Eye (tissue), 1 donor: ENCODE data around the gene NPHP4.

Source experiments
- DNase-seq: peaks from one replicate; pipeline ENCODE4 v3.0.0-alpha.2; 2015

NPHP4 gene

DNA sequence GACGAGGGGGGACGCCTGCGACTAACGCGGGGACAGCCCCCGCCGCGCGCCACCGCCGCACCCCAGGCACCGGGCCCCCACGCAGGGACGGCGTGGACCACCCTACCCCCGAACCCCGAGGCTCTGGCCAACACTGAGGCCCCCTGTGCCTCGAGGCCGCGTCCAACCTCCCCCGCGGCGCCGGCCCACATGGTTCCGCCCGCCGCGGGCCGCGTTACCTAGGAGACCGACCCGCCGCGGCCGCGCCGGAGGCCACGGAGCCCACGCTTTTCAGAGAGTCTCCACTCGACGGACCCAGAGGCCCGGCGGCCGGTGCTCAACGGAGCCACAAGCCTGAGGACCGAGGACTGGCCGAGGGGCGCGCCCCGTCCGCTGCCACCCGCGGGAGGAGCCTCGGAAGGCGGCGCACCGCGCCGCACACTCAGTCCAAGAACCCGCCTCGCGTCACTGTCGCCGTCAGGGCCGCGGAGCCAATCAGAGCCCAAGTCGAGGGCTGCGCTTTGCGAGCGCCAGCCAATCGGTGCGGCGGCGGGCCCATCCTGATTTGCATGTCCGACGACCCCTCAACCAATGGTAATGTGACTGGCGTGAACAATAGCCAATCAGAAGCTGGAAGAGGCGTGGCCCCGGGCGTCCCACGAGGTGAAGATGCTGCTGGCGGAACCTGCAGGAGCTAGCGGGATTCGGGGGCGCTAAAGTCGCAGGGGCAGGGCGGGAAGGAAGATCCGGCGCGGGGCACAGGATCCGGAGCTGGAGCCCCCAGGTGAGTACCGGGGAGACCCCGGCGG lies at the start of gene NPHP4:
NPHP4 (minus strand) TSS at position 400 of the 788 bp plus-strand sequence. CDS start 6,136 bp downstream, outside the sequence.
- DNase-seq = peak; percentile 100

GRCh38 chr1:6041432-6042062 lies 49.3 kb upstream of the NPHP4 start:
- DNase-seq = peak; percentile 45

- no peak for DNase-seq
These were observed 48.7 kb upstream of the NPHP4 start for GRCh38 chr1:6040861-6041415.

- DNase-seq = no peak
These were observed 48.2 kb upstream of the NPHP4 start for GRCh38 chr1:6040444-6040843.

- DNase-seq = no peak
These were observed 46.8 kb upstream of the NPHP4 start for GRCh38 chr1:6039031-6039430.

GRCh38 chr1:6038603-6039002 lies 46.4 kb upstream of the NPHP4 start:
- no peak for DNase-seq

DNA sequence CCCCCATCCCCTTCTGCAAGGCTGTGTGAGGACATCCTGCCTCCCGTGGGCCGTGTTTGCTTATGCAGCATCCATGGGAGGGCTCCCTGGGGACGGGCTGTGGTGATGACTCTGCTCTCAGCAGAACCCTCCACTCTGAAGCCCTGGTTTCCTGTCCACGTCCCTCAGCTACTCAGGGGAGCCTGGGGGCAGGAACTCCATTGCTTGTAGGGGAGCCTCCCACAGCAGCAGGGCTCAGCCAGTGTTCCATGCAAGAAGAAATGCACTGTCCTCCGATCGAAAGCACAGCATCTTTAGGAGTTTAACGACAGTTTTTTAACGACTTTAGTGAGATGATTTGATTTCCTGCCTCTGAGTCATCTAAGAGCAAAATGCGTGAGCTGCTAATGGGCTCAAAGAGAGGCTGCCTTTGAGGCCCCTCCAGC lies 45.1 kb upstream of the NPHP4 start:
- DNase-seq = no peak

GRCh38 chr1:6035719-6036118 lies 43.5 kb upstream of the NPHP4 start:
- DNase-seq = no peak

DNA sequence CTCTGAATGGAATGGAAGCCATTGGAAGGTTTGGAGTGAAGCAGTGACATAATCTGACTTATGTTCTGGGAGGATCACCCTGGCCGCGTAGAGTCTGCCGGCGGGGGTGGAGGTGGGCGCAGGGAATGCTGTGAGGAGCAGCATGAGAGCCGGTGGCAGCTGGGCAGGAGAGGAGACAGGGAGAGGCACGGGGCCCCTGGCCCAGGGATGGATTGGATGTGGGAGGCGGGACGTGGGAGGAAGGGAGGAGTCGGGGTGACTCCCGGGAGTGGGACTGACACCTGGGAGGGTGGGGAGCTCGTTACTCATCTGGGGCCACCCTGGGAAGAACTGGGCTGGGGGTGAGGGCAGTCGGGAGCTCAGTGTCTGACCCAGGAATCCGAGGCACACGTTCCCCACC lies 43.1 kb upstream of the NPHP4 start:
- no peak for DNase-seq

- DNase-seq = no peak
These were observed 42.5 kb upstream of the NPHP4 start for GRCh38 chr1:6034750-6035096.

DNA sequence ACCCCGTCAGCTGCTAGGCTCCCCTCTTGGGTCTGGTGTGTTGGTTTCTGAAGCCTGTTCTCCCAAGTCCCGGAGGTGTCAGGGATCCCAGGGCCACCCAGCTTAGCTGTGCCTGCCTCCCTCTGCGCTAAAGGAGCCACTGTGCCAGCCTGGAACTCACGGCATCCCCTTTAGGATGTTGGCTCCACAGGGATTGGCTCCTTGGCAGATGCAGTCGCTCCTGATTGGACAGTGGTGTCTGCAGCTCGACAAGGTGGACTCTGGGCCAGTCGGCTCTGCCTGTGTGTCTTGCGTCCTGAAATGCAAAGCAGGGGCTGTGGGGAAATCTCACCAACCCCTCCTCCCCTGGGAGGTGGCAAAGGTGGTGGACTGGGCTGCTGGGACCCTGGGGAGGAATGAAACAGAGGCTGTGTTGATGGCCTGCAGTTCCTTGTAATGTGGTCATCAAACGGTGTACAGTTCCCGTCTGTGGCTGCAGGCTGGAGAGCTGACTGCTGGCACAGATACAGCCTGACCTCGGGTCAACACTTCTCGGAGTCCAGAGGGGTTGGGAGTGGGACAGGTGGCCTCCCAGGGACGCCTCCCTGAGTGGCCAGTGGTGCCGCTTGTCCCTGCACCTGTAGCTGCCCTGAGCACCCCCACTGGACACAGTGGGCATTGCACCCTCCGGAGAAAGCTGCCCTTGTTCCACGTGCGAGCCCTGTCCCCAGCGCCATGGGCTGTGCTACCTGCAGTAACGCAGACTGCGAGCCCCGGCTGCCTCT lies 41.9 kb upstream of the NPHP4 start:
- DNase-seq = peak; percentile 75

- no peak for DNase-seq
These were observed 40.9 kb upstream of the NPHP4 start for GRCh38 chr1:6033124-6033523.

GRCh38 chr1:6030547-6031261 lies 38.5 kb upstream of the NPHP4 start:
- DNase-seq = no peak

- no peak for DNase-seq
These were observed 37.9 kb upstream of the NPHP4 start for GRCh38 chr1:6030132-6030531.

- no peak for DNase-seq
These were observed 37.1 kb upstream of the NPHP4 start for GRCh38 chr1:6029351-6029750.

DNA sequence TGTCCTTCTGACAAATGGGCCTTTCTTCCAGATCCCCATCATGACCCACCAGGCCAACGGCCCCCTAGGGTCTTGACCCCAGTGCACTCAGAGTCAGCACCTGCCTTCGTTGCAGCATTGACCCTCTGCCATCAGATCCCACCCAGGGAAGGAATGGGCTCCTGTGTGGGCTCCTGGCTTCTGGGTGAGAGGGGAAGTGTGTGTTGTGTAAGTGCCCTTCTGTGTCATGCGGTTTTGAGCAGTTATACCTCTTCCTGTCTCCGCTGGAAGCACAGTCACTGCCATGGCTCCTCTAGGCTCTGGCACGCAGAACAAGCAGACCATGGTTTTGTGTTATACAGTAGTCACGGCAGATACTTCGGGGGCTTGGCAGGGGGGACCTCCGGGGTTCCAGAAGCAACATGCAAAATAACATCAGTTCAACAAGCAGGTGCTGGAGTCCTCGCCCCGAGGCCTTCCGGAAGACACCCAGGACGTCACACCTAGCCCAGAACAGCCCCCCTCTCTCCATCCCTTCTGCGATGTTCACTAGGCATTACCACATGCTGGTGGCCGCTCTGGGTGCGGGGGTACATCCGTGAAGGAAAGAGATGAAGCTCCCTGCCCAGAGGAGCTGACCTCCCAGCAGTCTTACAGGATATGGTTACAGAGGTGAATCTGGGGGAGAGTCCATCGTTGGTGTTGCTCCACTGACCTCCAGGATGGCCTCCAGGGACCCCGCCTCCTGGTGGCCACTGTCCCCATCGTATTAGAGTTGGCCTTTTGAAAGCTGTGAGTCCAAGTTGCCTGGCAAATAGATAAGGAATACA lies 36.0 kb upstream of the NPHP4 start:
- DNase-seq = no peak

GRCh38 chr1:6027591-6027990 lies 35.4 kb upstream of the NPHP4 start:
- no peak for DNase-seq

GRCh38 chr1:6026095-6026809 lies 34.0 kb upstream of the NPHP4 start:
- DNase-seq = peak; percentile 55

GRCh38 chr1:6025269-6026094 lies 33.3 kb upstream of the NPHP4 start:
- no peak for DNase-seq

DNA sequence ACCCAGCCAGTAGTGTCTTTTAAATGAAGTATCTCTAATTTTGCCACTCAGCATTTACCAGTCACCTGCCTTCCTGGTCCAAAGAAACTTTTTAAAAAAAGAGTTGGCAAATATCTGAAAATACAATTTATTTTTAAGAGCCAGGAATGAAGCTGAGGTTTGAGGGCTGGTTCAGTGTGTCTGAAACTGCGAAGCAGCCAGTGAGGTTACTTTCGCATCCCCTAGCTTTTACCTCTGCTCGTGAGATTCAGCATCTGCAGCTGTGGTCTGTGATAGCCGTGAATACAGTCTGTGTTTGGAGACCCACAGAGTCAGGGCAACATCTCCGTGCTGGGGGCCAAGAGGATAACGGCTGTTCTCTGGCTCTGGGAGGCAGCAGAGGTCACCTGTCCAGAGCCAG lies 32.2 kb upstream of the NPHP4 start:
- DNase-seq = no peak
